HG02610 (cell line): Measurements from ENCODE around the gene RAF1.
"Not testable (repeated sequence)": the region's sequence is repeated elsewhere in the genome, so short reads cannot be mapped to it uniquely, and the experiment has no call there.

ENCODE experiments used
- ATAC-seq: cut with Tn5 transposase; IDR thresholded peaks from one replicate; pipeline ENCODE4 v1.9.1; 2021; ENCODE audit warnings: mild to moderate bottlenecking, moderate library complexity; ENCODE audit not compliant: unreplicated experiment

Gene RAF1

GRCh38 chr3:12643724-12644123 lies 20.2 kb downstream of the RAF1 start:
- ATAC-seq, result no peak

- ATAC-seq, result no peak
Observed at GRCh38 chr3:12643010-12643380, 20.9 kb downstream of the RAF1 start.

DNA sequence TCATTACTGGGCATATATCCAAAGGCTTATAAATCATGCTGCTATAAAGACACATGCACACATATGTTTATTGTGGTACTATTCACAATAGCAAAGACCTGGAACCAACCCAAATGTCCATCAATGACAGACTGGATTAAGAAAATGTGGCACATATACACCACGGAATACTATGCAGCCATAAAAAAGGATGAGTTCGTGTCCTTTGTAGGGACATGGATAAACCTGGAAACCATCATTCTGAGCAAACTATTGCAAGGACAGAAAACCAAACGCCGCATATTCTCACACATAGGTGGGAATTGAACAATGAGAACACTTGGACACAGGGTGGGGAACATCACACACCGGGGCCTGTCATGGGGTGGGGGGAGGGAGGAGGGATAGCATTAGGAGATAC lies 23.1 kb downstream of the RAF1 start:
- not testable (repeated sequence) for ATAC-seq

DNA sequence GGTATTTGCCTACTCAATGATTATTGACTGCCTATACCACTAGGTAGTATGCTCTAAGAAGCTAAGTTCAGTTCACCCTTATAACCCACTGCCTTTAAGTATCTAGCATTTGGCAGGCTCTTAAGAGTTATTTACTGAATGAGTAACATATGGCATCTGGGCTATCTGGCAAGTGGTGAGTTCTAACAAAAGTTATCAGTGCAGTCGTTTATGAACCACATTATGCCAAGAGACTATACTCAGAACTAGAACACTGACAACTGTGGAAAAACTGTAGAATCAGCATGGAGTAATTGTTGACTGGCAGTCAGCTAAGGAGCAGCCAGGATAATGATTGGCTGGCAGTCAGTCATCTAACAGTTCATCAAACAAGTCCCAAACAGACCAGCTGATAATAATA lies 25.8 kb downstream of the RAF1 start:
- no peak for ATAC-seq

DNA sequence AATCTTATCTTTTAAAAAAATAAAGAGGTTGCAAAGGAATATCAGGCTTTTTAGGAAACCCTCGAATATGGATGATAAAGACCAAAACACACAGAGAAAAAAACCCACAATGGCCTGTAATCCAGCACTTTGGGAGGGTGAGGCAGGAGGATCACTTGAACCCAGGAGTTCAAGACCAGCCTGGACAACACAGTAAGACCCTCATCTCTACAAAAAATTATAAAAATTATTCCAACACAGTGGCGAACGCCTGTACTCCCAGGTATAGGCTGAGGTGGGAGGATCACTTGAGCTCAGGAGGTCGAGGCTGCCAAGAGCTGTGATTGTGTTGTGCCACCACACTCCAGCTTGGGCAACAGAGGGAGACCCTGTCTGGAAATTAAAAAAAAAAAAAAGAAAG lies 30.8 kb downstream of the RAF1 start:
- no peak for ATAC-seq

GRCh38 chr3:12632523-12632922 lies 31.4 kb downstream of the RAF1 start:
- ATAC-seq, result no peak

DNA sequence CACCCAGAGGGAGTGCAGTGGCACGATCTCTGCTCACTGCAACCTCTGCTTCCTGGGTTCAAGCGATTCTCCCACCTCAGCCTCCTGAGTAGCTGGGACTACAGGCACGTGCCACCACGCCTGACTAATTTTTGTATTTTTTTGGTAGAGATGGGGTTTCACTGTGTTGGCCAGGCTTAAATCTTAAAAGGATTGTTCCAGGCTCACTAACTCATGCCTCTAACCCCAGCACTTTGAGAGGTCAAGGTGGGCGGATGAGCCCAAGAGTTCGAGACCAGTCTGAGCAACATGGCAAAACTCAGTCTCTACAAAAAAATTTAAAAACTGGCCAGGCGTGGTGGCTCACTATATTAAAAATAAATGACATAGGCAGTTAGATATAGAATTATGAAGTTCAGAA lies 33.1 kb downstream of the RAF1 start:
- not testable (repeated sequence) for ATAC-seq

GRCh38 chr3:12630292-12630691 lies 33.6 kb downstream of the RAF1 start:
- ATAC-seq, result no peak

DNA sequence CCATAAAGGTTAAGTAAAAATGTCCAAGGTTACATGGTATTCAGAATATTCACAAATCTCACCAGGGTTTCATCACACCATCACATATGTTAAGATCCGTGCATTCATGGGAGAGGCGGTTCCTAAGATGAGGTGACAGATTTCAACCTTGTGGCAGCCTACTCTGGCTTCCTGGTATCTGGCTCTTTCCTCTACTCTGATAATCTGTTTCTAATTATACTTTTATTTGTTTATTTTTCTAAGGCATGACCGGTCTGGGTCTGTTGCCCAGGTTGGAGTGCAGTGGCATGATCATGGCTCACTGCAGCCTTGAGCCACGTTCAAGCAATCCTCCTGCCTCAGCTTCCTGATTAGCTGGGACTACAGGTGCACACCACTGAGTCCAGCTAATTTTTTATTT lies 34.4 kb downstream of the RAF1 start:
- ATAC-seq, result no peak

GRCh38 chr3:12628813-12629212 lies 35.1 kb downstream of the RAF1 start:
- no peak for ATAC-seq

DNA sequence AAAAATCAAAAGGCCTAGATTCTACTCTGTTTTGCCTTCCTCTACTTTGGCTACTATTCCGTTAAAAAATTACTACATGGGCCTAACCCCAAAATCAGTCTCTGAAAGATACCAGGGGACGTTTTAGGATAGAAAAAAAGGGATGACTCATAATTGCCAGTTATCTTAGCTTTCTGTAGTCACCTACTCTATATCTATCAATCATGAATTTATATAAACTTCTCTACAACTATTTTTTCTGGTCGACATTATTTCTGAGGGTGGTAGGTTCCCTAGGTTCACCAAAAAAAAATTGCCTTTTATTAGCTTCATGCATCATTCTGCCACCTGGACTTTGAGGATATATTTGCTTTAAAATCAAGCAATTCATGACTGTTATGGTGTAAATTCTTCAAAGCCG lies 36.5 kb downstream of the RAF1 start:
- ATAC-seq, result no peak

- ATAC-seq, result not testable (repeated sequence)
Observed at GRCh38 chr3:12624964-12625363, 39.0 kb downstream of the RAF1 start.

- ATAC-seq, result no peak
Observed at GRCh38 chr3:12624056-12624455, 39.9 kb downstream of the RAF1 start.

GRCh38 chr3:12622335-12622734 lies 41.6 kb downstream of the RAF1 start:
- no peak for ATAC-seq

- no peak for ATAC-seq
Observed at GRCh38 chr3:12620729-12621128, 43.2 kb downstream of the RAF1 start.

- no peak for ATAC-seq
Observed at GRCh38 chr3:12620305-12620704, 43.6 kb downstream of the RAF1 start.

- no peak for ATAC-seq
Observed at GRCh38 chr3:12618426-12618825, 45.5 kb downstream of the RAF1 start.

GRCh38 chr3:12615266-12615665 lies 48.7 kb downstream of the RAF1 start:
- no peak for ATAC-seq

GRCh38 chr3:12613250-12613649 lies 50.7 kb downstream of the RAF1 start:
- no peak for ATAC-seq

- ATAC-seq, result no peak
Observed at GRCh38 chr3:12612514-12613226, 51.2 kb downstream of the RAF1 start.

GRCh38 chr3:12611117-12611516 lies 52.8 kb downstream of the RAF1 start:
- no peak for ATAC-seq

DNA sequence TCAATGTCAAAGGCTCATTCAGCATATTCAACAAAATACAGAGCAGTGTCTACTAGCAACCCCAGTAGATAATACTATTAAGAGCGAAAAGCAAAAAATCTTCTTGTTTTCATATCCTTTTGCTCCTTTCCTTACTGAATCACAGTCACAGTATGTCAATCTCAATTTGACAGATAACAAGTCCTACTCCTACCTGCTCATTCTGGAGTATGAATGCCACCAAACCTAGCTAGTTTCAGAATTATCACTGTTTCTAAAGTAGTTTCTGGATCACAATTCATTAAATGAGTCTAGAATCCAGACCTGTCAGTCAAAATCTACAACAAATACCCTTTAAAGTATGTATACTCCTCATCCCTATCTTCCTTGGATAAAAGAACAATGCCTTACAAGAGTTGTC lies 55.5 kb downstream of the RAF1 start:
- no peak for ATAC-seq

- no peak for ATAC-seq
Observed at GRCh38 chr3:12603969-12604368, 59.9 kb downstream of the RAF1 start.
